HUES48 (cell line): ENCODE data around the gene TRAPPC11.

Source experiments
- H3K27ac ChIP-seq: one replicate; pipeline ENCODE4 v1.7.0; 2013; ENCODE audit warnings: low read depth, low read length, inconsistent platforms
- H3K27me3 ChIP-seq: 2 replicates; pipeline ENCODE4 v1.6.1; 2013; ENCODE audit warnings: mild to moderate bottlenecking, low read length; ENCODE audit not compliant: control insufficient read depth, insufficient read depth
- H3K36me3 ChIP-seq: 2 replicates; pipeline ENCODE4 v1.6.1; 2013; ENCODE audit warnings: low read length; ENCODE audit not compliant: control insufficient read depth, insufficient read depth
- H3K4me1 ChIP-seq: 2 replicates; pipeline ENCODE4 v1.6.1; 2013; ENCODE audit warnings: mild to moderate bottlenecking, low read length; ENCODE audit not compliant: control insufficient read depth, insufficient read depth
- H3K4me3 ChIP-seq: 2 replicates; pipeline ENCODE4 v1.5.1; 2013; ENCODE audit warnings: mild to moderate bottlenecking, low read depth, low read length
- H3K9ac ChIP-seq: 2 replicates; pipeline ENCODE4 v1.6.1; 2013; ENCODE audit warnings: mild to moderate bottlenecking, low read depth, low read length, moderate library complexity
- H3K9me3 ChIP-seq: 2 replicates; pipeline ENCODE4 v1.6.1; 2013; ENCODE audit warnings: low read length; ENCODE audit not compliant: control insufficient read depth, insufficient read depth

Gene TRAPPC11

DNA sequence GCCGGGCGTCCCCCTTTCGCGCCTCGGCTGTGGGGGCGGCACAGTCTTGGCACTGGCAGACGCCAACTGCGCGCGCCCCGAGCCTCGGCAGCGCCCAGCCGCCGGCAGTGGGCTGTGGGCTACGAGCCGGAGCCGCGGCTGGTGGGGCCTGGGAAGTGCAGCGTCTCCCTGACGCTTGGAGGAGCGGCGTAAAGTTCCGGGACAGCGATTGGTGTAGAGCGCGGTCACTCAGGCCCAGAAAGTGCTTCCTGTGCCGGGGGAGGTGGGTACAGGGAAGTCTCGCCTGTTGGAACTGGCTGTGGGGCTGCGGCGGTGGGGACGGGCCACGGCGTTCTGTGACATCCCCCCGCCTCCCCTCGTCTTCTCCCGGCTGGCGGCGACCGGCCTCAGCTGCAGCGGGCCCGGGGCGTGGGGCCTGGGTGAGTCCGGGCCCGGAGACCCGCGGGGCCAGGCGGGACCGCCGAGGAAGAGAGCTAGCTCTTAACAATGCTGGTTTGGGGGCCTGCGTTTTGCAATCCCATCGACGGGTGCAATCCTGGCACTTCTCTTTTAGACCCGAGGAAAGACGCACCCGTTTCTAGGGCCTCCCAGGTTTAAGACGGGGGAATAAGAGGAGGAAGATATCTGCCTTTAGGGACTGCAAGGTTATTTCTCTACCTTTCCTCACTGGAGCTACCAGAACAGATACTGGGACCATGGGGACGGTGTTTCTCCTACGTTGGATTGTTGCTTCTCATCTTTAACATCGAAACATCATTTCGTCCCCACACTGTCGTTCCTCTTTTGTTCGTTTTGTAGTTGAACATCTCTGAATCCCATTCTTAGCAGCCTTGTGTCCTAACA lies at the start of gene TRAPPC11, which contains the start of gene RWDD4:
TRAPPC11 (plus strand) TSS at position 265 of the 843 bp plus-strand sequence. CDS start 4,575 bp downstream, outside the sequence.
RWDD4 (minus strand) TSS at position 157 of the 843 bp plus-strand sequence. CDS start 233 bp downstream, outside the sequence.
- peak within 1 kb of the TSS; percentile 95 for H3K4me3 ChIP-seq
- H3K9me3 ChIP-seq = no peaks in the 10 kb centered on the region
- peaks cover 17% of the 10 kb centered on the region for H3K4me1 ChIP-seq
- H3K27me3 ChIP-seq = no peaks in the 10 kb centered on the region
- H3K9ac ChIP-seq = peak within 1 kb of the TSS; percentile 84
- peak within 1 kb of the TSS; percentile 78 for H3K27ac ChIP-seq
- H3K36me3 ChIP-seq = peaks cover 17% of the 10 kb centered on the region

GRCh38 chr4:183610033-183610432 lies 49.1 kb upstream of the TRAPPC11 start:
- Histone ChIP-seq H3K4me1 (no peaks in the 10 kb centered on the region), H3K27me3 (no peaks in the 10 kb centered on the region), H3K36me3 (no peaks in the 10 kb centered on the region), H3K9me3 (no peaks in the 10 kb centered on the region), H3K4me3 (no peak overlapping the region), H3K9ac (no peak overlapping the region), H3K27ac (no peak overlapping the region)

DNA sequence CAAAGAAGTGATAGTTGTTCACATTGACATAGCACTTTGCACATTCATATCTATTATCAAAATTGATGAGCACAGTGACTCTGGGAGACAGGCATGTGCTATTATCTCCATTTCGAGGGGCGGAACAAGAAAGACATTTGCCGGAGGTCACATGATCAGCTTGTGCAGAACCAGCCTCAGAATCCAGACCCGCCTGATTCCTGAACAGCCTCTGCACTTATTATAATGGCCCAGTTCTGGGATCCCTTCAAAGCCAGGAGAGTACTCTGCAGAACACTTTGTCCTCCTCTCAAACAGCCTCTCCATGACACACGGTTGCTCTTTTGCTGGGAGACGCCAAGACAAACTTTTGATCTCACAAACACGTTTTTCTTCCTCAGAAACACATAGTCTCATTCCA lies 48.5 kb upstream of the TRAPPC11 start:
- Histone ChIP-seq H3K27ac (no peak overlapping the region), H3K9ac (no peak overlapping the region), H3K4me1 (no peaks in the 10 kb centered on the region), H3K9me3 (no peaks in the 10 kb centered on the region), H3K27me3 (no peaks in the 10 kb centered on the region), H3K4me3 (no peak overlapping the region), H3K36me3 (no peaks in the 10 kb centered on the region)

DNA sequence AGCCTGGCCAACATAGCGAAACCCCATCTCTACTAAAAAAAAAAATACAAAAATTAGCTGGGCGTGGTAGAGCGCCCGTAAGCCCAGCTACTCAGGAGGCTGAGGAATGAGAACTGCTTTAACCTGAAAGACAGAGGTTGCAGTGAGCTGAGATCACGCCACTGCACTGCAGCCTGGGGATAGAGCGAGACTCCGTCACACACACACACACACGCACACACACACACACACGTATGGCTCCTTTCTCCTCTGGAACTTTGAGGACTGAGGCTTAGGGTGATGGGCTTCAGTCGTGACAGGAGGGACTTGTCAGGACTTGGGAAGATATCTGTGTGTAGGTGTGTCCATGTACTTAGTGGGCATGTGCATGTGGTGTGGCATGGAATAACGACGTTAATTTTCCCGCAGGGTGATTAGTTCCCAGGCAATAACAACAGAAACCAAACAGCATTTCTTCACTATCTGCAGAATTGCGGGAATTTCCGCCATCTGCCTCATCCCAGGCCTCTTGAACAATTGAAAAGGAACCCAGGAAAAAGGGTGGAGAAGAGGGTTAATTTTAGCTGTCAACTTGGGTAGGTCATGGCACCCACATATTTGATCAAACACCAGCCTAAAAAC lies 47.8 kb upstream of the TRAPPC11 start:
- no peaks in the 10 kb centered on the region for H3K36me3 ChIP-seq
- no peak overlapping the region for H3K27ac ChIP-seq
- H3K9me3 ChIP-seq = no peaks in the 10 kb centered on the region
- H3K4me1 ChIP-seq = no peaks in the 10 kb centered on the region
- H3K4me3 ChIP-seq = no peak overlapping the region
- H3K27me3 ChIP-seq = no peaks in the 10 kb centered on the region
- no peak overlapping the region for H3K9ac ChIP-seq

DNA sequence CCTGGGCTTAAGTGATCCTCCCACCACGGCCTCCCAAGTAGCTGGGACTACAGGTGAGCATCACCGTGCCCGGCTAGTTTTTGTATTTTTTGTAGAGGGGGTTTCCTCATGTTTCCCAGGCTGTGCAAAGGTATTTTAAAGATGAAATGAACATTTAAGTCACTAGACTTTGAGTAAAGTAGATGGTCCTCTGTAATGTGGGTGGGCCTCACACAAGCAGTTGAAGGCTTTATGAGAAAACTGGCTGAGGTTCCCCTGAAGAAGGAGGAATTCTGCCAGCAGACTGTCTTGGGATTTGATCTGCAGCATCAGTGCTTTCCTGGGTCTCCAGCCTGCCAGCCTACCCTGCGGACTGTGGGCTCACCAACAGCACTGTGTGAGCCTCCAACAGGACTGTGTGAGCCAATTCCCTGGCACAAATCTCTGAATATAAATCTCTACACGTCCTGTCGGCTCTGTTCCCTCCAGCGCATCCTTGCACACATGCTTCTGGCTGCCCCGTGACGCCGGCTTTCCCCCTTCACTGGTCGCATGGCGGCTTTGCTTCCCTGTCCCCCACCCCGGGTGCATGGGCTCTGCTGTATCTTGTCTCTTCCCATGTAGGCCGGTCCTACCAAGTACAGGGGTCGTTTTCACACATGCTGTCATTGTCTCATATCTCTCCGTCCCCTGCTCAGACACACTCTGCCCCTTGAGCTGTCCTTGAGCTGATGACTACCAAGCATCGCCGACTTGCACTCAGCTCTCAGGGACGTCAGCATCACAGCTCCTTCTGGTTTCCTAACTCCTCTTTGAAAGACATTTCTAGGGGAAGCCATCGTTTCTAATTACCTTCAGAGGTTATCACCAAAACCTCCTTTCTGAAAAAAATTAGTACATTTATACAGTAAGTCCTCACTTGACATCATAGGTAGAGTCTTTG lies 46.5 kb upstream of the TRAPPC11 start:
- H3K4me1 ChIP-seq = no peaks in the 10 kb centered on the region
- no peaks in the 10 kb centered on the region for H3K27me3 ChIP-seq
- H3K4me3 ChIP-seq = no peak overlapping the region
- no peaks in the 10 kb centered on the region for H3K9me3 ChIP-seq
- H3K27ac ChIP-seq = no peak overlapping the region
- H3K9ac ChIP-seq = no peak overlapping the region
- H3K36me3 ChIP-seq = no peaks in the 10 kb centered on the region

DNA sequence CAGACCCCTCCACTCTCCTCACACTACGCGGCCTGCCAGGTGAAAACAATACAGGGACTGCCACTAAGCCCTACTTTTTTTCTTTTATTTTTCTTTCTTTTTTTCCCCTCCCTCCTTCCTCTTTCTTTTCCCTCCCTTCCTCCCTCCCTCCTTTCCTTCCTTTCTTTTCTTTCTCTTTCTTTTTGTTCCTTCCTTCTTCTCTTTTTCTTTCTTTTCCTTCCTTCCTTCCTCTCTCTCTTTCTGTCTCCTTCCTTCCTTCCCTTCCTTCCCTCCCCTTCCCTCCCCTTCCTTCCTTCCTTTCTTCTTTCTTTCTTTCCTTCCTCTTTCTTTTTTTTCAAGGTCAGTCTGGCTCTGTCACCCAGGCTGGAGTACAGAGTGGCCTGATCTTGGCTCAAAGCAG lies 42.0 kb upstream of the TRAPPC11 start:
- Histone ChIP-seq H3K36me3 (no peaks in the 10 kb centered on the region), H3K9ac (no peak overlapping the region), H3K4me3 (no peak overlapping the region), H3K4me1 (no peaks in the 10 kb centered on the region), H3K27ac (no peak overlapping the region), H3K9me3 (no peaks in the 10 kb centered on the region), H3K27me3 (no peaks in the 10 kb centered on the region)

- no peaks in the 10 kb centered on the region for H3K4me1 ChIP-seq
- no peak overlapping the region for H3K4me3 ChIP-seq
- H3K9me3 ChIP-seq = no peaks in the 10 kb centered on the region
- no peaks in the 10 kb centered on the region for H3K36me3 ChIP-seq
- no peak overlapping the region for H3K9ac ChIP-seq
- H3K27ac ChIP-seq = peak overlapping the region; percentile 54
- H3K27me3 ChIP-seq = no peaks in the 10 kb centered on the region
Observed at GRCh38 chr4:183618681-183619080, 40.4 kb upstream of the TRAPPC11 start.

- no peaks in the 10 kb centered on the region for H3K4me1 ChIP-seq
- no peaks in the 10 kb centered on the region for H3K27me3 ChIP-seq
- no peaks in the 10 kb centered on the region for H3K36me3 ChIP-seq
- no peak overlapping the region for H3K4me3 ChIP-seq
- no peak overlapping the region for H3K27ac ChIP-seq
- H3K9me3 ChIP-seq = no peaks in the 10 kb centered on the region
- H3K9ac ChIP-seq = no peak overlapping the region
Observed at GRCh38 chr4:183620421-183620820, 38.7 kb upstream of the TRAPPC11 start.

DNA sequence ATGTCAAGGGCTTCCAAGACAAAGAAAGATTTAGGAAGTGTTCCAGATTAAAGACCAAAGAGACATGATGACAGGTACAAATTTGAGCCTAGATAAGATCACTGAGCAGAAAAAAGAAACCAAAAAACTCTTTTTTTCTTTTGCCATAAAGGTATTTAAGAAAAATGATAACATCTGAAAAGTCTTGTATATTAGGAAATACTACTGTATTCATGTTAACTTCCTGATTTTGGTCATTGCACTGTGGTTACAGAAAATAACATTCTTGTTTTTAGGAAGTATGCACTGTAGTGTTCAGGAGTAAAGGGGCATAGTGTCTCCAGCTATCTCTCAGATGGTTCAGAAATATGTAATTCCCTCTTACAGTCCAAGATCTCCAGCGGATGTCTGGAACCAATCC lies 37.2 kb upstream of the TRAPPC11 start:
- Histone ChIP-seq H3K4me1 (no peaks in the 10 kb centered on the region), H3K4me3 (no peak overlapping the region), H3K9me3 (no peaks in the 10 kb centered on the region), H3K9ac (no peak overlapping the region), H3K36me3 (no peaks in the 10 kb centered on the region), H3K27me3 (no peaks in the 10 kb centered on the region), H3K27ac (no peak overlapping the region)

GRCh38 chr4:183624548-183624947 lies 34.5 kb upstream of the TRAPPC11 start:
- Histone ChIP-seq H3K9me3 (no peaks in the 10 kb centered on the region), H3K27me3 (no peaks in the 10 kb centered on the region), H3K4me1 (no peaks in the 10 kb centered on the region), H3K27ac (no peak overlapping the region), H3K4me3 (no peak overlapping the region), H3K36me3 (no peaks in the 10 kb centered on the region), H3K9ac (no peak overlapping the region)
